ENCODE measurements around the gene TMPRSS13.
A peak's percentile ranks its signal among the peaks of the same experiment; 100 is the strongest.

TMPRSS13 gene

DNA sequence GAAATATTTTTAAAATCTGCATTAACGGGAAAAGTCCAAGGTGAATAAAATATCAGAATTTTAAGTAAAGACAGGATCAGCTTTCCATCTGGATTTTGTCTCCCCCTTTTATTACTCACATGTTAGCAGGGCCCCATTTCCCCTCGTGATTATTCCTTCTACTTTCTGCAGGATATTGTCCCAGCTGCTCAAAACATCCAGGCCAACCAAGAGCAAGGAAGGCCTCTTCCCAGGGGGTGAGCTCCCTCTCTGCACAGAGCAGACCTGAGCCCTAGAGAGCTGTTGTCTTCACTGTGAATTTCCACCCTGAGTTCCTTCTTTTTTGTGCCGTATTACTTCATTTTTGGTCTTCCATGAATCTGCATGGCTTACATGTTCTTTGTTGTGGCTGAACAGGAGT, 3.7 kb upstream of the TMPRSS13 start:
- ATAC-seq (ENCODE audit: low read depth) (no peak), DNase-seq (ENCODE audit: low spot score) (no peak)
- no peaks in the 10 kb centered on the region for H3K27me3 ChIP-seq (ENCODE audit: insufficient read depth, poor library complexity, severe bottlenecking)
- no peak overlapping the region for H3K27ac ChIP-seq (ENCODE audit: poor library complexity, severe bottlenecking)
- TF ChIP-seq, protein P1, sequence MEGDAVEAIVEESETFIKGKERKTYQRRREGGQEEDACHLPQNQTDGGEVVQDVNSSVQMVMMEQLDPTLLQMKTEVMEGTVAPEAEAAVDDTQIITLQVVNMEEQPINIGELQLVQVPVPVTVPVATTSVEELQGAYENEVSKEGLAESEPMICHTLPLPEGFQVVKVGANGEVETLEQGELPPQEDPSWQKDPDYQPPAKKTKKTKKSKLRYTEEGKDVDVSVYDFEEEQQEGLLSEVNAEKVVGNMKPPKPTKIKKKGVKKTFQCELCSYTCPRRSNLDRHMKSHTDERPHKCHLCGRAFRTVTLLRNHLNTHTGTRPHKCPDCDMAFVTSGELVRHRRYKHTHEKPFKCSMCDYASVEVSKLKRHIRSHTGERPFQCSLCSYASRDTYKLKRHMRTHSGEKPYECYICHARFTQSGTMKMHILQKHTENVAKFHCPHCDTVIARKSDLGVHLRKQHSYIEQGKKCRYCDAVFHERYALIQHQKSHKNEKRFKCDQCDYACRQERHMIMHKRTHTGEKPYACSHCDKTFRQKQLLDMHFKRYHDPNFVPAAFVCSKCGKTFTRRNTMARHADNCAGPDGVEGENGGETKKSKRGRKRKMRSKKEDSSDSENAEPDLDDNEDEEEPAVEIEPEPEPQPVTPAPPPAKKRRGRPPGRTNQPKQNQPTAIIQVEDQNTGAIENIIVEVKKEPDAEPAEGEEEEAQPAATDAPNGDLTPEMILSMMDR (IDR thresholded peaks at IDR 0.05; ENCODE audit: poor library complexity, severe bottlenecking), result no peak
- peaks cover 7% of the 10 kb centered on the region for H3K4me1 ChIP-seq (ENCODE audit: insufficient read depth, poor library complexity, severe bottlenecking)
- no peaks in the 10 kb centered on the region for H3K36me3 ChIP-seq (ENCODE audit: low read depth)
- H3K9me3 ChIP-seq (ENCODE audit: severe bottlenecking), result no peaks in the 10 kb centered on the region
- no peak overlapping the region for H3K4me3 ChIP-seq (ENCODE audit: severe bottlenecking)

DNA sequence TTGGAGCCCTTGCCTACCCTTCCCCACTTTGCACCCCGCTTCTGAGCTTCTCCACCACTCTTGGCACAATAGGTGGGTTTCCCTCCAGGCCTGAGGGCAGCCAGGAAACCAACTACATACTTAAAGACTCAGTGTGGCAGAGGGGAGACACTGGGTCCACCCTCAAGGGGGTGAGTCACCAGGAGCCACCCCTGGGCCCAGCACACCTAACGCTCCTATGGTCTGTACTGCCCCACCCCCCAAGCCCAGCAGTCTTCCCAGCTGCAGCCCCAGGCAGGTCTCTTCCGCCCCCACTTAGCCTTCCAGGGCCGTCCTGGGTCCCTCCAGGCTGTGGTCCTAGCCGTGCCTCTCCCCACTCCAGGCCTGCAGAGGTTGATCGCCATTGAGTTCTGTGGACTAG, 3.2 kb upstream of the TMPRSS13 start:
- Histone ChIP-seq H3K27me3 (ENCODE audit: insufficient read depth, poor library complexity, severe bottlenecking) (no peaks in the 10 kb centered on the region), H3K4me3 (ENCODE audit: severe bottlenecking) (no peak overlapping the region), H3K4me1 (ENCODE audit: insufficient read depth, poor library complexity, severe bottlenecking) (peaks cover 7% of the 10 kb centered on the region), H3K27ac (ENCODE audit: poor library complexity, severe bottlenecking) (no peak overlapping the region), H3K9me3 (ENCODE audit: severe bottlenecking) (no peaks in the 10 kb centered on the region), H3K36me3 (ENCODE audit: low read depth) (no peaks in the 10 kb centered on the region)
- ATAC-seq (ENCODE audit: low read depth) (no peak), DNase-seq (ENCODE audit: low spot score) (peak; percentile 34)
- TF ChIP-seq, protein P1 (IDR thresholded peaks at IDR 0.05; ENCODE audit: poor library complexity, severe bottlenecking), result no peak

DNA sequence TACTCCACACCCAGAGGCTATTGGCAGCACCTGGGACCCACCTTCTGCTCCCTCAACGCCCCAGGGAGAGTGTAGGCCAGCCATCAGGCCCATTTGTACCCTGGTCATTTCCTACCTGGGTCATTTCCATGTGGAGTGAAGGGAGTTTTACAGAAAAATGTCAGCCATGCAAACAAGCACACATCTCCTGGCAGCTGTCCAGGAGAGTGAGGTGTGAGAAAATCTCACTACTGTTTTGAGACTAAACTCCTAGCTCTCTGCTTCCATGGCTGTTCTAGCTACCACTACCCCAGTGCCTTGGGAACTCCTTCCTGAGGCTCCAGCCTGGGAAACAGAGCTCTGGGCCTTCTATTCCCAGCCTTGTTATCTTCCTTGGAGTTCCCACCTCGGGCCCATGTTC, 2.8 kb upstream of the TMPRSS13 start:
- Histone ChIP-seq H3K36me3 (ENCODE audit: low read depth) (no peaks in the 10 kb centered on the region), H3K4me1 (ENCODE audit: insufficient read depth, poor library complexity, severe bottlenecking) (peaks cover 7% of the 10 kb centered on the region), H3K27ac (ENCODE audit: poor library complexity, severe bottlenecking) (no peak overlapping the region), H3K27me3 (ENCODE audit: insufficient read depth, poor library complexity, severe bottlenecking) (no peaks in the 10 kb centered on the region), H3K4me3 (ENCODE audit: severe bottlenecking) (no peak overlapping the region), H3K9me3 (ENCODE audit: severe bottlenecking) (no peaks in the 10 kb centered on the region)
- no peak for ATAC-seq (ENCODE audit: low read depth)
- TF ChIP-seq, protein P1 (IDR thresholded peaks at IDR 0.05; ENCODE audit: poor library complexity, severe bottlenecking), result no peak
- peak; percentile 11 for DNase-seq (ENCODE audit: low spot score)

DNA sequence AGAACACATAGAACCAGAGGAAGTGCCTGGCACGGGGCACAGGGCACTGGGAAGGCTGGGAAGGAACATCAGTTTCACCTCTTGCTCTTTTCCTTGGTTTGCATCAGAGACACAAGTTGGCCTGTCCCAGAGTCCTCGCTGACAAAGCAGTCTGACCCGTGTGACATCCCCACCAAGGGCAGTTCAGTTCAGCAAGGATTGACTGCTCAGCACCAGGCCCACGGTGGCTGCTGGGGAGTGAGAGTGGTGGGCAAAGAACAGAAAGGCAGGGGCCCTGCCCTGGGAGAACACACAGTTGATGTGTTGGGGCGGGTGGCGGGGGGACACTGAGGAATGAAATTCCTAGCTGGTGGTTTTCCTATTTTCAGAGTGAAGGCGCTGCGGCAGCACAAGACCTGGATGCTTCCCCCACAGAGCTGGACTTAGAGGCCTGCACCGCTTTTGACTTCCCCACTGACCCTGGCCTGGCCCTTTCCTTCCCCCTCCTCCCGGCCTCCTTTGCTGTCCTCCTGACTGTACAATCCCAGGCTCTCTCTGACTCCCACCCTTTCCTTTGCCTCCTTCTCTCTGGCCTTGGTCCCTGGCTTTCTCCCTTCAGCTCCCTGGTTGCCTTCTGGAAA, 2.2 kb upstream of the TMPRSS13 start:
- Histone ChIP-seq H3K4me1 (ENCODE audit: insufficient read depth, poor library complexity, severe bottlenecking) (peaks cover 7% of the 10 kb centered on the region), H3K27me3 (ENCODE audit: insufficient read depth, poor library complexity, severe bottlenecking) (no peaks in the 10 kb centered on the region), H3K9me3 (ENCODE audit: severe bottlenecking) (no peaks in the 10 kb centered on the region), H3K4me3 (ENCODE audit: severe bottlenecking) (no peak overlapping the region), H3K36me3 (ENCODE audit: low read depth) (no peaks in the 10 kb centered on the region), H3K27ac (ENCODE audit: poor library complexity, severe bottlenecking) (no peak overlapping the region)
- no peak for ATAC-seq (ENCODE audit: low read depth)
- DNase-seq (ENCODE audit: low spot score), result peak; percentile 36
- TF ChIP-seq, protein P1 (IDR thresholded peaks at IDR 0.05; ENCODE audit: poor library complexity, severe bottlenecking), result no peak

DNA sequence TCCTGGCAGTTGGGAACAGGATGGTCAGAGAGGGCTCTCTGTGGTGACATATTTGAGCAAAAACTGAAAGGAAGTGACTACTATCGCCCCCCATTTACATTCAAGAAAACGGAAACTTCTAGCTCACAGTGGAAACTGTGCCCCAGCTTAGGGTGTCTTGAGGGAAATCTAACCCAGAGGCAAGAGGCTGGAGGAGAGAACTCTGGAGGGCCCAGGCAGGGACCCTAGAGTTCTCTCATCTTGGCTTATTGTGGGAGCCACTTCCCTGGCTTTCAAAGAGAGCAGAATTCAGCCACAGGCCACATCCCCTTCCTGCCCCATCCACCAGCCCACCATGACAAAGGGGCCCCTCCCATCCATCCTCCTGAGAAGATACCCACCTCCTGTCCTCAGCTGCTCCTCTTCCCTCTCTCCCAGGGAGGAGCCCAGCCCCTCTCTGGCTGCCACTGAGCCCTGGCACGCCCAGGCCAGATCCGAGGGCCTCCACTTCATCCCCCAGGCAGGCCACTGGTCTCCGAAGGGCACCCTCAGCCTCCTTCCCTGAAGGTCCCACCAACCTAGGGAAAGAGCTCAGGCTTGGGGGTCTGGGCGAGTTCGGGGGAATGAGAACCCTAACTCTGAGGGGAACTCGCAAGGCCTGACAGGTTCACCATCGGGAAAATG, 1.6 kb upstream of the TMPRSS13 start:
- Histone ChIP-seq H3K4me3 (ENCODE audit: severe bottlenecking) (no peak overlapping the region), H3K27me3 (ENCODE audit: insufficient read depth, poor library complexity, severe bottlenecking) (no peaks in the 10 kb centered on the region), H3K27ac (ENCODE audit: poor library complexity, severe bottlenecking) (no peak overlapping the region), H3K9me3 (ENCODE audit: severe bottlenecking) (no peaks in the 10 kb centered on the region), H3K4me1 (ENCODE audit: insufficient read depth, poor library complexity, severe bottlenecking) (peaks cover 7% of the 10 kb centered on the region), H3K36me3 (ENCODE audit: low read depth) (no peaks in the 10 kb centered on the region)
- DNase-seq (ENCODE audit: low spot score), result no peak
- TF ChIP-seq, protein P1 (IDR thresholded peaks at IDR 0.05; ENCODE audit: poor library complexity, severe bottlenecking), result no peak
- no peak for ATAC-seq (ENCODE audit: low read depth)

All from RWPE2 (cell line).